Endothelial cell of umbilical vein (primary cell): Measurements from ENCODE around the gene COBLL1. TPM values are rescaled to one million over a fixed set of nuclear protein-coding genes. Genes with fewer than 3 reads are reported as not detected.

Experiments used
- BruUV-seq: library from RNA; stranded (reverse); fragments of 400-500 nt; replicated peaks from 2 replicates; lab custom pipeline; 2021; lab: Mats Ljungman, UMichigan
- CTCF ChIA-PET: fragments of 300-600, 350-600 bp; sonication (Branson Sonifier 250); formaldehyde crosslinking; loops from one replicate; lab custom pipeline; 2021; ENCODE audit warnings: antibody characterized with exemption, inconsistent platforms; lab: Charles Lee
- POLR2A ChIA-PET: fragments of 300-600, 350-600 bp; sonication (Branson Sonifier 250); formaldehyde crosslinking; loops from one replicate; lab custom pipeline; 2021; ENCODE audit warnings: antibody characterized with exemption, inconsistent platforms; lab: Charles Lee
- DNase-seq: peaks from one replicate; pipeline ENCODE4 v3.0.0-alpha.2; 2011; ENCODE audit warnings: low read depth, low spot score
- FAIRE-seq: peaks from 2 replicates; lab custom pipeline; 2011; peaks lifted over from hg19 to GRCh38; lab: Jason Lieb, UNC
- H2AFZ ChIP-seq: 2 replicates; pipeline ENCODE4 v1.6.0; 2012; ENCODE audit warnings: low read depth, low read length, control low read depth, inconsistent platforms
- H3K27ac ChIP-seq: 2 replicates; pipeline ENCODE4 v1.5.1; 2011; ENCODE audit warnings: low read depth, mild to moderate bottlenecking, control low read depth, low read length, moderate library complexity; ENCODE audit not compliant: insufficient read depth
- H3K27me3 ChIP-seq, 2 experiments: 2 replicates each; pipeline versions ENCODE4 v1.6.0 to v1.6.1; 2011; ENCODE audit warnings: low read length in 2 of 2, mixed read lengths in 1 of 2; ENCODE audit not compliant: control insufficient read depth in 2 of 2, insufficient read depth in 2 of 2
- H3K36me3 ChIP-seq, 2 experiments: 2 replicates in 1 of 2; 3 replicates in 1 of 2; pipeline ENCODE4 v1.5.1; 2011; ENCODE audit warnings: low read length in 2 of 2, mild to moderate bottlenecking in 1 of 2, moderate library complexity in 1 of 2; ENCODE audit not compliant: control insufficient read depth in 2 of 2, insufficient read depth in 2 of 2; ENCODE audit errors: extremely low read depth in 1 of 2
- H3K4me1 ChIP-seq: 3 replicates; pipeline ENCODE4 v1.5.1; 2011; ENCODE audit warnings: mild to moderate bottlenecking, low read length; ENCODE audit not compliant: control insufficient read depth, insufficient read depth; ENCODE audit errors: extremely low read depth
- H3K4me2 ChIP-seq: 2 replicates; pipeline ENCODE4 v1.6.1; 2011; ENCODE audit warnings: low read length, control low read depth, mixed read lengths; ENCODE audit not compliant: insufficient read depth
- H3K4me3 ChIP-seq, 3 experiments: fragments of 200-600 bp in 1 of 3; sonication (generic), shearing (Covaris generic) in 1 of 3; replicated peaks in 1 of 3; 2 replicates each; pipeline ENCODE4 v1.5.1; 2011 to 2016; ENCODE audit warnings: control low read depth in 3 of 3, low read length in 3 of 3, mild to moderate bottlenecking in 2 of 3, inconsistent platforms in 1 of 3, low read depth in 1 of 3, moderate library complexity in 1 of 3; ENCODE audit not compliant: insufficient read depth in 1 of 3
- H3K79me2 ChIP-seq: 2 replicates; pipeline ENCODE4 v1.6.0; 2012; ENCODE audit warnings: low read length, inconsistent platforms; ENCODE audit not compliant: control insufficient read depth, insufficient read depth
- H3K9ac ChIP-seq: replicated peaks from 2 replicates; pipeline ENCODE3; 2011; ENCODE audit warnings: low read length, control low read depth; ENCODE audit not compliant: insufficient read depth; ENCODE audit errors: extremely low read depth
- H3K9me1 ChIP-seq: replicated peaks from 3 replicates; pipeline ENCODE4 v1.6.0; 2011; ENCODE audit warnings: mild to moderate bottlenecking, low read length; ENCODE audit not compliant: control insufficient read depth, insufficient read depth; ENCODE audit errors: extremely low read depth
- H3K9me3 ChIP-seq: replicated peaks from 2 replicates; pipeline ENCODE4 v1.5.1; 2012; ENCODE audit warnings: low read length, inconsistent platforms; ENCODE audit not compliant: control insufficient read depth, insufficient read depth
- H4K20me1 ChIP-seq: replicated peaks from 2 replicates; pipeline ENCODE3; 2011; ENCODE audit warnings: mild to moderate bottlenecking, low read length; ENCODE audit not compliant: control insufficient read depth, insufficient read depth; ENCODE audit errors: extremely low read depth
- FOS ChIP-seq: IDR thresholded peaks from 2 replicates; pipeline ENCODE4 v1.6.1; 2011; ENCODE audit warnings: mild to moderate bottlenecking, low read length, moderate library complexity, borderline replicate concordance; ENCODE audit not compliant: insufficient read depth
- GATA2 ChIP-seq: IDR thresholded peaks from 2 replicates; pipeline ENCODE4 v1.7.0; 2011; ENCODE audit warnings: low read depth, mild to moderate bottlenecking, moderate library complexity, mixed read lengths, low read length; ENCODE audit not compliant: insufficient read length, insufficient read depth
- JUN ChIP-seq: IDR thresholded peaks from 2 replicates; pipeline ENCODE4 v1.6.1; 2011; ENCODE audit warnings: borderline replicate concordance, low read depth; ENCODE audit not compliant: insufficient read length, insufficient read depth
- MAX ChIP-seq: IDR thresholded peaks from 2 replicates; pipeline ENCODE4 v1.6.1; 2011; ENCODE audit not compliant: insufficient read depth, insufficient read length
- MYC ChIP-seq: IDR thresholded peaks from one replicate; pipeline ENCODE4 v1.6.1; 2011; ENCODE audit warnings: mild to moderate bottlenecking, low read depth, low read length
- dilution Hi-C: fragments of 300-500 bp; cut with MboI; formaldehyde crosslinking; loops from one replicate; pipeline ENCODE4 v1.15.0; 2019; ENCODE audit warnings: low sequenced_read_pairs; ENCODE audit not compliant: extremely low pct_ligation_motif_present
- intact Hi-C: fragments of 100-400 bp; cut with micrococcal nuclease; formaldehyde crosslinking; loops from one replicate; pipeline ENCODE4 v1.10.0; 2022
- polyA plus RNA-seq, 4 experiments: library from polyadenylated mRNA; depleted of rRNA in 3 of 4; stranded (reverse) in 3 of 4; unstranded in 1 of 4; fragments of >200 nt; gene quantifications; 2 replicates each; pipeline versions ENCODE4 v1.2.1 to v1.2.3, GENCODE V29; 2011 to 2012; ENCODE audit warnings: missing spikeins in 1 of 4
- total RNA-seq: library from RNA; stranded (reverse); gene quantifications from 2 replicates; pipeline ENCODE4 v1.2.3, GENCODE V29; 2021
- TF ChIP-seq, protein P1 (sequence below), 2 donors: IDR thresholded peaks; 1 replicate in 1 of 2; 2 replicates in 1 of 2; pipeline ENCODE4 v1.5.1; 2011; ENCODE audit warnings: low read length in 2 of 2, mild to moderate bottlenecking in 2 of 2, moderate library complexity in 2 of 2, control low read depth in 1 of 2, inconsistent platforms in 1 of 2, low read depth in 1 of 2; ENCODE audit not compliant: insufficient read depth in 1 of 2; ENCODE audit errors: extremely low read depth in 1 of 2

COBLL1 gene
- total and polyA plus RNA-seq, 2 donors (not counting 3 experiments of a cell fraction or from before 2014, with no cell fraction given) = 9.1 to 38.4 TPM

- Histone ChIP-seq H3K79me2 (no peaks in the 10 kb centered on the region), H3K9me1 (no peaks in the 10 kb centered on the region), H3K9me3 (no peaks in the 10 kb centered on the region), H4K20me1 (no peaks in the 10 kb centered on the region), H3K27me3 (no peaks in the 10 kb centered on the region), H3K9ac (no peak overlapping the region), H3K4me2 (no peak overlapping the region), H2AFZ (no peak overlapping the region), H3K36me3 (no peaks in the 10 kb centered on the region), H3K27ac (no peak overlapping the region), H3K4me3 (no peak overlapping the region), H3K4me1 (no peaks in the 10 kb centered on the region)
- dilution Hi-C loops (no loop called here), intact Hi-C loops (no loop called here)
- no peak for DNase-seq
- BruUV-seq = no TSS peak
- FAIRE-seq = no peak
- TF ChIP-seq MAX = no peak
- TF ChIP-seq, protein P1, sequence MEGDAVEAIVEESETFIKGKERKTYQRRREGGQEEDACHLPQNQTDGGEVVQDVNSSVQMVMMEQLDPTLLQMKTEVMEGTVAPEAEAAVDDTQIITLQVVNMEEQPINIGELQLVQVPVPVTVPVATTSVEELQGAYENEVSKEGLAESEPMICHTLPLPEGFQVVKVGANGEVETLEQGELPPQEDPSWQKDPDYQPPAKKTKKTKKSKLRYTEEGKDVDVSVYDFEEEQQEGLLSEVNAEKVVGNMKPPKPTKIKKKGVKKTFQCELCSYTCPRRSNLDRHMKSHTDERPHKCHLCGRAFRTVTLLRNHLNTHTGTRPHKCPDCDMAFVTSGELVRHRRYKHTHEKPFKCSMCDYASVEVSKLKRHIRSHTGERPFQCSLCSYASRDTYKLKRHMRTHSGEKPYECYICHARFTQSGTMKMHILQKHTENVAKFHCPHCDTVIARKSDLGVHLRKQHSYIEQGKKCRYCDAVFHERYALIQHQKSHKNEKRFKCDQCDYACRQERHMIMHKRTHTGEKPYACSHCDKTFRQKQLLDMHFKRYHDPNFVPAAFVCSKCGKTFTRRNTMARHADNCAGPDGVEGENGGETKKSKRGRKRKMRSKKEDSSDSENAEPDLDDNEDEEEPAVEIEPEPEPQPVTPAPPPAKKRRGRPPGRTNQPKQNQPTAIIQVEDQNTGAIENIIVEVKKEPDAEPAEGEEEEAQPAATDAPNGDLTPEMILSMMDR (IDR thresholded peaks at IDR 0.05; ENCODE audit: extremely low read depth in 1 of 2, insufficient read depth in 1 of 2, low read depth in 1 of 2, low read length in 2 of 2) = no peak
- TF ChIP-seq MYC = no peak
- TF ChIP-seq FOS = no peak
- no peak for TF ChIP-seq JUN
- TF ChIP-seq GATA2 = no peak
- POLR2A ChIA-PET = no interaction called here
- CTCF ChIA-PET = no interaction called here
Measured at GRCh38 chr2:164669291-164669690, 172.3 kb downstream of the COBLL1 start.
